HEK293 (cell line): ENCODE results near the gene ARMC8.

Experiments
- CTCF ChIA-PET: fragments of 350-600 bp; formaldehyde crosslinking; extraction: SDS; loops from one replicate; lab custom pipeline; 2021; ENCODE audit warnings: antibody characterized with exemption; lab: Yijun Ruan, JAX
- POLR2A ChIA-PET: fragments of 300-600 bp; formaldehyde crosslinking; extraction: SDS; loops from one replicate; lab custom pipeline; 2020; ENCODE audit warnings: antibody characterized with exemption, inconsistent platforms; lab: Yijun Ruan, JAX
- H3K27ac ChIP-seq: fragments of 200-500 bp; sonication (Bioruptor generic); 2 replicates; pipeline ENCODE4 v1.5.1; 2014; ENCODE audit warnings: low read depth, low read length, control low read depth, inconsistent platforms; ENCODE audit errors: extremely low read depth
- H3K36me3 ChIP-seq, 2 experiments: fragments of 200-500 bp in 1 of 2; sonication (Bioruptor generic) in 1 of 2; 1 replicate in 1 of 2; 2 replicates in 1 of 2; pipeline ENCODE4 v1.5.1; 2014 to 2017; ENCODE audit warnings: inconsistent platforms in 2 of 2, low read length in 2 of 2; ENCODE audit not compliant: control insufficient read depth in 2 of 2, insufficient read depth in 1 of 2
- H3K4me1 ChIP-seq: fragments of 200-500 bp; sonication (Bioruptor generic); 2 replicates; pipeline ENCODE4 v1.5.1; 2014; ENCODE audit warnings: mild to moderate bottlenecking, low read length, inconsistent platforms; ENCODE audit not compliant: control insufficient read depth, insufficient read depth
- H3K4me3 ChIP-seq: 2 replicates; pipeline ENCODE4 v1.5.1; 2011; ENCODE audit warnings: low read depth, mild to moderate bottlenecking, control low read depth, low read length, moderate library complexity
- H3K9me3 ChIP-seq: fragments of 200-500 bp; sonication (Bioruptor generic); 2 replicates; pipeline ENCODE4 v1.5.1; 2014; ENCODE audit warnings: low read depth, low read length, inconsistent platforms; ENCODE audit not compliant: control insufficient read depth, insufficient read depth
- KLF9 ChIP-seq: fragments of 450-650 bp; formaldehyde crosslinking; IDR thresholded peaks from 2 replicates; pipeline ENCODE4 v1.5.1; 2016; ENCODE audit warnings: missing biosample characterization, missing genetic modification characterization, low read depth
- PRDM1 ChIP-seq: fragments of 450-650 bp; formaldehyde crosslinking; IDR thresholded peaks from 2 replicates; pipeline ENCODE4; 2016; ENCODE audit warnings: missing biosample characterization, missing genetic modification characterization
- SCRT1 ChIP-seq: fragments of 450-650 bp; formaldehyde crosslinking; IDR thresholded peaks from 2 replicates; pipeline ENCODE4 v1.5.1; 2016; ENCODE audit warnings: missing biosample characterization, missing genetic modification characterization, borderline replicate concordance
- SCRT2 ChIP-seq: fragments of 450-650 bp; formaldehyde crosslinking; IDR thresholded peaks from 2 replicates; pipeline ENCODE4 v1.5.1; 2016; ENCODE audit warnings: missing biosample characterization, missing genetic modification characterization
- SETDB1 ChIP-seq: IDR thresholded peaks from one replicate; pipeline ENCODE4 v1.6.1; 2017; ENCODE audit warnings: mild to moderate bottlenecking, low read length, moderate library complexity, mixed read lengths; ENCODE audit not compliant: insufficient read length
- YY1 ChIP-seq: fragments of 450-650 bp; formaldehyde crosslinking; IDR thresholded peaks from 2 replicates; pipeline ENCODE4 v1.5.1; 2018; ENCODE audit warnings: missing biosample characterization, missing genetic modification characterization
- ZBTB1 ChIP-seq: fragments of 450-650 bp; formaldehyde crosslinking; IDR thresholded peaks from 2 replicates; pipeline ENCODE4 v1.5.1; 2016; ENCODE audit warnings: missing biosample characterization, missing genetic modification characterization
- ZBTB48 ChIP-seq: fragments of 450-650 bp; formaldehyde crosslinking; IDR thresholded peaks from 2 replicates; pipeline ENCODE4 v1.5.1; 2016; ENCODE audit warnings: missing biosample characterization, missing genetic modification characterization
- ZNF10 ChIP-seq: fragments of 450-650 bp; formaldehyde crosslinking; IDR thresholded peaks from 2 replicates; pipeline ENCODE4 v1.5.1; 2017; ENCODE audit warnings: missing biosample characterization, missing genetic modification characterization
- ZNF132 ChIP-seq: fragments of 450-650 bp; formaldehyde crosslinking; IDR thresholded peaks from 2 replicates; pipeline ENCODE4 v1.5.1; 2017; ENCODE audit warnings: missing biosample characterization, missing genetic modification characterization, borderline replicate concordance
- ZNF157 ChIP-seq: fragments of 450-650 bp; formaldehyde crosslinking; IDR thresholded peaks from 2 replicates; pipeline ENCODE4 v1.5.1; 2016; ENCODE audit warnings: missing biosample characterization, missing genetic modification characterization
- ZNF16 ChIP-seq: fragments of 450-650 bp; formaldehyde crosslinking; IDR thresholded peaks from 2 replicates; pipeline ENCODE4 v1.5.1; 2016; ENCODE audit warnings: low read depth, missing biosample characterization, missing genetic modification characterization
- ZNF202 ChIP-seq: fragments of 450-650 bp; formaldehyde crosslinking; IDR thresholded peaks from 2 replicates; pipeline ENCODE4 v1.5.1; 2016; ENCODE audit warnings: missing biosample characterization, missing genetic modification characterization, borderline replicate concordance
- ZNF211 ChIP-seq: fragments of 450-650 bp; formaldehyde crosslinking; IDR thresholded peaks from 2 replicates; pipeline ENCODE4 v1.5.1; 2016; ENCODE audit warnings: low read depth, missing biosample characterization, missing genetic modification characterization
- ZNF292 ChIP-seq: fragments of 450-650 bp; formaldehyde crosslinking; IDR thresholded peaks from 2 replicates; pipeline ENCODE4 v1.5.1; 2016; ENCODE audit warnings: low read depth, missing biosample characterization, missing genetic modification characterization, borderline replicate concordance
- ZNF335 ChIP-seq: fragments of 450-650 bp; formaldehyde crosslinking; conservative IDR thresholded peaks from 2 replicates; pipeline ENCODE4 v1.5.1; 2016; ENCODE audit warnings: missing biosample characterization, missing genetic modification characterization
- ZNF341 ChIP-seq: fragments of 450-650 bp; formaldehyde crosslinking; IDR thresholded peaks from 2 replicates; pipeline ENCODE4; 2016; ENCODE audit warnings: low read depth, missing biosample characterization, missing genetic modification characterization
- ZNF416 ChIP-seq: fragments of 450-650 bp; formaldehyde crosslinking; IDR thresholded peaks from 2 replicates; pipeline ENCODE4 v1.5.1; 2016; ENCODE audit warnings: missing biosample characterization, missing genetic modification characterization
- ZNF423 ChIP-seq: fragments of 450-650 bp; formaldehyde crosslinking; IDR thresholded peaks from 2 replicates; pipeline ENCODE4 v1.5.1; 2016; ENCODE audit warnings: missing biosample characterization, missing genetic modification characterization
- ZNF548 ChIP-seq: fragments of 450-650 bp; formaldehyde crosslinking; IDR thresholded peaks from 2 replicates; pipeline ENCODE4 v1.5.1; 2016; ENCODE audit warnings: missing biosample characterization, missing genetic modification characterization
- ZNF624 ChIP-seq: fragments of 450-650 bp; formaldehyde crosslinking; IDR thresholded peaks from 2 replicates; pipeline ENCODE4 v1.5.1; 2017; ENCODE audit warnings: missing biosample characterization, missing genetic modification characterization
- ZNF626 ChIP-seq: fragments of 450-650 bp; sonication (Bioruptor Pico); formaldehyde crosslinking; IDR thresholded peaks from 2 replicates; pipeline ENCODE4 v1.5.1; 2018; ENCODE audit warnings: missing biosample characterization, missing genetic modification characterization, inconsistent platforms
- ZNF837 ChIP-seq: fragments of 450-650 bp; formaldehyde crosslinking; IDR thresholded peaks from 2 replicates; pipeline ENCODE4 v1.5.1; 2016; ENCODE audit warnings: missing biosample characterization, missing genetic modification characterization
- TF ChIP-seq, protein P1 (sequence below): fragments of 450-650 bp; formaldehyde crosslinking; IDR thresholded peaks from 2 replicates; pipeline ENCODE4 v1.5.1; 2016; ENCODE audit warnings: missing biosample characterization, missing genetic modification characterization, low read depth
- TF ChIP-seq, protein P2 (sequence below): fragments of 450-650 bp; formaldehyde crosslinking; IDR thresholded peaks from 2 replicates; pipeline ENCODE4 v1.5.1; 2017; ENCODE audit warnings: missing biosample characterization, mild to moderate bottlenecking, missing genetic modification characterization, moderate library complexity
- TF ChIP-seq, protein P3 (sequence below): fragments of 450-650 bp; formaldehyde crosslinking; IDR thresholded peaks from 2 replicates; pipeline ENCODE4 v1.5.1; 2016; ENCODE audit warnings: missing biosample characterization, missing genetic modification characterization, borderline replicate concordance
- TF ChIP-seq, protein P4 (sequence below): fragments of 450-650 bp; formaldehyde crosslinking; IDR thresholded peaks from 2 replicates; pipeline ENCODE4 v1.5.1; 2017; ENCODE audit warnings: missing biosample characterization, missing genetic modification characterization

The ARMC8 gene

DNA sequence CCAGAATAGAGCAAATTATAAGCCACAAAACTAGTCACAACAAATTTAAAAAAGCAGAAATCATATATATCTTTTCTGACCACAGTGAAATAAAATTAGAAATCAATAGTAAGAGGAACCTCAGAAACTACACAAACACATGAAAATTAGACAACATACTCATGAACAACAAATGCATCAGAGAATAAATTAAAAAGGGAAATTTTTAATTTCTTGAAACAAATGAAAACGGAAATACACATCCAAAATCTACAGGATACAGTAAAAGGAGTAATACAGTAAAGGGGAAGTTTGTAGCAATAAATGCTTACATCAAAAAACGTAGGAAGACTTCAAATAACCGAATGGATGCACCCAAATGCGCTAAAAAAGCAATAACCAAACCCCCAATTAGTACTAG lies 123.4 kb downstream of the ARMC8 start (continued):
- TF ChIP-seq ZNF132: no peak

DNA sequence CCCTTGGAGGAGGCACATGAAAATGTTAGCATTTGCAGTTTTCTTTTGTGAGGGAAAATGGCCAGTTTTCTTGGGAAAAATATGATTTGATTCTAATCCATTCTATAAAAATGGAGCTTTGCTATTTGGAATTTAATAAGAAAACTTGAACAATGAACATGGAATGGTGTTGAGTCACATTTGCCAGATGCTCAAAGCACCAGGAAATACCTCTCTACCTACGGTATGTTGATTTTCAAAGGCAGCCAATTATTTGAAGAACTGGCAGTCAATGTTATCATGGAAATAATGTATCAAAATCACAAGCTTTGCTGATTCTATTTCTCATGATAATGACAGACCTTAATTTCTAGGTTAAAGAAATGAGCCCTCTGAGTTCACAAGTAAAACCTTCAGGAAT lies 127.7 kb downstream of the ARMC8 start:
- no peaks in the 10 kb centered on the region for H3K36me3 ChIP-seq
- ChIA-PET CTCF (interaction anchor here (1.0 to 1.5 kb wide), 2 partner anchors 16 to 135 kb away, joined by 3 read pairs; no protein-coding TSS in a partner anchor), POLR2A (no interaction called here)
- no peak for TF ChIP-seq PRDM1
- TF ChIP-seq, protein P1, sequence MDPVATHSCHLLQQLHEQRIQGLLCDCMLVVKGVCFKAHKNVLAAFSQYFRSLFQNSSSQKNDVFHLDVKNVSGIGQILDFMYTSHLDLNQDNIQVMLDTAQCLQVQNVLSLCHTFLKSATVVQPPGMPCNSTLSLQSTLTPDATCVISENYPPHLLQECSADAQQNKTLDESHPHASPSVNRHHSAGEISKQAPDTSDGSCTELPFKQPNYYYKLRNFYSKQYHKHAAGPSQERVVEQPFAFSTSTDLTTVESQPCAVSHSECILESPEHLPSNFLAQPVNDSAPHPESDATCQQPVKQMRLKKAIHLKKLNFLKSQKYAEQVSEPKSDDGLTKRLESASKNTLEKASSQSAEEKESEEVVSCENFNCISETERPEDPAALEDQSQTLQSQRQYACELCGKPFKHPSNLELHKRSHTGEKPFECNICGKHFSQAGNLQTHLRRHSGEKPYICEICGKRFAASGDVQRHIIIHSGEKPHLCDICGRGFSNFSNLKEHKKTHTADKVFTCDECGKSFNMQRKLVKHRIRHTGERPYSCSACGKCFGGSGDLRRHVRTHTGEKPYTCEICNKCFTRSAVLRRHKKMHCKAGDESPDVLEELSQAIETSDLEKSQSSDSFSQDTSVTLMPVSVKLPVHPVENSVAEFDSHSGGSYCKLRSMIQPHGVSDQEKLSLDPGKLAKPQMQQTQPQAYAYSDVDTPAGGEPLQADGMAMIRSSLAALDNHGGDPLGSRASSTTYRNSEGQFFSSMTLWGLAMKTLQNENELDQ: no peak
- no peak for TF ChIP-seq ZNF548 (tag by site-specific recombination)
- no peak for TF ChIP-seq ZNF837
- no peak for TF ChIP-seq ZNF335 (tag by site-specific recombination)
- no peak for TF ChIP-seq ZNF10
- no peak for TF ChIP-seq ZNF157 (tag by site-specific recombination)
- no peak for TF ChIP-seq ZBTB1 (tag by site-specific recombination)
- TF ChIP-seq ZNF202 (tag by site-specific recombination): no peak
- no peak for TF ChIP-seq ZBTB48
- TF ChIP-seq, protein P2, sequence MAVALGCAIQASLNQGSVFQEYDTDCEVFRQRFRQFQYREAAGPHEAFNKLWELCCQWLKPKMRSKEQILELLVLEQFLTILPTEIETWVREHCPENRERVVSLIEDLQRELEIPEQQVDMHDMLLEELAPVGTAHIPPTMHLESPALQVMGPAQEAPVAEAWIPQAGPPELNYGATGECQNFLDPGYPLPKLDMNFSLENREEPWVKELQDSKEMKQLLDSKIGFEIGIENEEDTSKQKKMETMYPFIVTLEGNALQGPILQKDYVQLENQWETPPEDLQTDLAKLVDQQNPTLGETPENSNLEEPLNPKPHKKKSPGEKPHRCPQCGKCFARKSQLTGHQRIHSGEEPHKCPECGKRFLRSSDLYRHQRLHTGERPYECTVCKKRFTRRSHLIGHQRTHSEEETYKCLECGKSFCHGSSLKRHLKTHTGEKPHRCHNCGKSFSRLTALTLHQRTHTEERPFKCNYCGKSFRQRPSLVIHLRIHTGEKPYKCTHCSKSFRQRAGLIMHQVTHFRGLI (tag by site-specific recombination): no peak
- no peak overlapping the region for H3K4me3 ChIP-seq
- H3K27ac ChIP-seq: no peak overlapping the region
- H3K4me1 ChIP-seq: no peaks in the 10 kb centered on the region
- H3K9me3 ChIP-seq: no peaks in the 10 kb centered on the region

DNA sequence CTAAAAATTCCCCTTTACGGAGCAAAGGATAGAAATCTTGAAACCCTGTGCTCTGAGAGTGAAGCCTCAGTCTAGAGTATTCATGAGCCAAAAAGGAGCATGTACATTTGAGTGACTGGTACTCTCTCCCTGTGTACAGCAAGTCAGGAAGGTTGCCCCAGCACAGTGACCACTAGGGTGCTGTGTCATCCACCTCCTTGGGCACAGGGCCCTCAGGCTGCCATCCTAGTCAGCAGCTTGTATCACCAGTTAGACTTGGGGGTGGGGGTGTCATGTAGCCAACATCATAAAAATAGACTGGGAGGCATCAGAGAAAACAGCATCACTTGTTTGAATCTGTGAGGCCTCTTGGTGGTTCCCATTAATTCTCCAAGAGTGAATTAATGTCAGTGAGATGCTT lies 130.6 kb downstream of the ARMC8 start:
- ChIA-PET POLR2A (no interaction called here), CTCF (interaction anchor here (1.8 kb wide), 1 partner anchor 11 kb away, joined by 7 read pairs; no protein-coding TSS in a partner anchor)
- Histone ChIP-seq H3K4me1 (no peaks in the 10 kb centered on the region), H3K36me3 (no peaks in the 10 kb centered on the region), H3K9me3 (no peaks in the 10 kb centered on the region), H3K4me3 (no peak overlapping the region), H3K27ac (no peak overlapping the region)
- TF ChIP-seq ZNF211 (tag by site-specific recombination) (no peak), ZNF292 (tag by site-specific recombination) (no peak), SCRT2 (no peak), SETDB1 (no peak), KLF9 (tag by site-specific recombination) (no peak), ZNF341 (tag by site-specific recombination) (no peak), ZNF626 (tag by site-specific recombination) (no peak), ZNF416 (tag by site-specific recombination) (no peak), ZNF423 (tag by site-specific recombination) (no peak), YY1 (tag by site-specific recombination) (no peak), ZNF624 (tag by site-specific recombination) (no peak), SCRT1 (tag by site-specific recombination) (no peak), ZNF157 (tag by site-specific recombination) (no peak), ZNF16 (no peak)
- TF ChIP-seq, protein P3, sequence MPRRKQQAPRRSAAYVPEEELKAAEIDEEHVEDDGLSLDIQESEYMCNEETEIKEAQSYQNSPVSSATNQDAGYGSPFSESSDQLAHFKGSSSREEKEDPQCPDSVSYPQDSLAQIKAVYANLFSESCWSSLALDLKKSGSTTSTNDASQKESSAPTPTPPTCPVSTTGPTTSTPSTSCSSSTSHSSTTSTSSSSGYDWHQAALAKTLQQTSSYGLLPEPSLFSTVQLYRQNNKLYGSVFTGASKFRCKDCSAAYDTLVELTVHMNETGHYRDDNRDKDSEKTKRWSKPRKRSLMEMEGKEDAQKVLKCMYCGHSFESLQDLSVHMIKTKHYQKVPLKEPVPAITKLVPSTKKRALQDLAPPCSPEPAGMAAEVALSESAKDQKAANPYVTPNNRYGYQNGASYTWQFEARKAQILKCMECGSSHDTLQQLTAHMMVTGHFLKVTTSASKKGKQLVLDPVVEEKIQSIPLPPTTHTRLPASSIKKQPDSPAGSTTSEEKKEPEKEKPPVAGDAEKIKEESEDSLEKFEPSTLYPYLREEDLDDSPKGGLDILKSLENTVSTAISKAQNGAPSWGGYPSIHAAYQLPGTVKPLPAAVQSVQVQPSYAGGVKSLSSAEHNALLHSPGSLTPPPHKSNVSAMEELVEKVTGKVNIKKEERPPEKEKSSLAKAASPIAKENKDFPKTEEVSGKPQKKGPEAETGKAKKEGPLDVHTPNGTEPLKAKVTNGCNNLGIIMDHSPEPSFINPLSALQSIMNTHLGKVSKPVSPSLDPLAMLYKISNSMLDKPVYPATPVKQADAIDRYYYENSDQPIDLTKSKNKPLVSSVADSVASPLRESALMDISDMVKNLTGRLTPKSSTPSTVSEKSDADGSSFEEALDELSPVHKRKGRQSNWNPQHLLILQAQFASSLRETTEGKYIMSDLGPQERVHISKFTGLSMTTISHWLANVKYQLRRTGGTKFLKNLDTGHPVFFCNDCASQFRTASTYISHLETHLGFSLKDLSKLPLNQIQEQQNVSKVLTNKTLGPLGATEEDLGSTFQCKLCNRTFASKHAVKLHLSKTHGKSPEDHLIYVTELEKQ (tag by site-specific recombination): no peak
- TF ChIP-seq, protein P4, sequence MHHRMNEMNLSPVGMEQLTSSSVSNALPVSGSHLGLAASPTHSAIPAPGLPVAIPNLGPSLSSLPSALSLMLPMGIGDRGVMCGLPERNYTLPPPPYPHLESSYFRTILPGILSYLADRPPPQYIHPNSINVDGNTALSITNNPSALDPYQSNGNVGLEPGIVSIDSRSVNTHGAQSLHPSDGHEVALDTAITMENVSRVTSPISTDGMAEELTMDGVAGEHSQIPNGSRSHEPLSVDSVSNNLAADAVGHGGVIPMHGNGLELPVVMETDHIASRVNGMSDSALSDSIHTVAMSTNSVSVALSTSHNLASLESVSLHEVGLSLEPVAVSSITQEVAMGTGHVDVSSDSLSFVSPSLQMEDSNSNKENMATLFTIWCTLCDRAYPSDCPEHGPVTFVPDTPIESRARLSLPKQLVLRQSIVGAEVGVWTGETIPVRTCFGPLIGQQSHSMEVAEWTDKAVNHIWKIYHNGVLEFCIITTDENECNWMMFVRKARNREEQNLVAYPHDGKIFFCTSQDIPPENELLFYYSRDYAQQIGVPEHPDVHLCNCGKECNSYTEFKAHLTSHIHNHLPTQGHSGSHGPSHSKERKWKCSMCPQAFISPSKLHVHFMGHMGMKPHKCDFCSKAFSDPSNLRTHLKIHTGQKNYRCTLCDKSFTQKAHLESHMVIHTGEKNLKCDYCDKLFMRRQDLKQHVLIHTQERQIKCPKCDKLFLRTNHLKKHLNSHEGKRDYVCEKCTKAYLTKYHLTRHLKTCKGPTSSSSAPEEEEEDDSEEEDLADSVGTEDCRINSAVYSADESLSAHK: no peak
